ENCODE measurements around the gene NR2F6.

GRCh38 chr19:17283504-17283996 lies 37.8 kb upstream of the NR2F6 start:
- TF ChIP-seq CTCF (conservative IDR thresholded peaks at IDR 0.05; ENCODE audit: low read depth in 2 of 2) (no peak), EZH2 (IDR thresholded peaks at IDR 0.05; ENCODE audit: low read depth, unreplicated experiment) (no peak), POLR2AphosphoS5 (IDR thresholded peaks at IDR 0.05; ENCODE audit: low read depth) (no peak), ZNF114 (CRISPR knock-in tag; IDR thresholded peaks at IDR 0.05) (no peak), ZNF331 (CRISPR knock-in tag; IDR thresholded peaks at IDR 0.05; ENCODE audit: low read depth) (no peak), CREB1 (CRISPR knock-in tag; IDR thresholded peaks at IDR 0.05; ENCODE audit: low read depth) (no peak), REST (IDR thresholded peaks at IDR 0.05; ENCODE audit: unreplicated experiment) (no peak), EZH2phosphoT487 (IDR thresholded peaks at IDR 0.05; ENCODE audit: unreplicated experiment) (no peak), ETS1 (IDR thresholded peaks at IDR 0.05) (no peak), JUNB (IDR thresholded peaks at IDR 0.05; ENCODE audit: unreplicated experiment) (no peak), STAT1 (IDR thresholded peaks at IDR 0.05; ENCODE audit: unreplicated experiment) (no peak), NANOG (IDR thresholded peaks at IDR 0.05; ENCODE audit: borderline replicate concordance) (no peak), ZNF462 (CRISPR knock-in tag; IDR thresholded peaks at IDR 0.05) (no peak)

All from GM23338 (cell line).